GM06990 (cell line): ENCODE results near the gene FAM118B.

ENCODE experiments used
- DNase-seq: peaks from one replicate; pipeline ENCODE4 v3.0.0-alpha.2; 2011; ENCODE audit not compliant: insufficient read length; ENCODE audit errors: extremely low read depth
- H3K27me3 ChIP-seq: replicated peaks from 2 replicates; pipeline ENCODE4 v1.6.0; 2011; ENCODE audit warnings: low read length; ENCODE audit not compliant: control insufficient read depth, insufficient read depth
- H3K36me3 ChIP-seq: 2 replicates; pipeline ENCODE4 v1.5.1; 2011; ENCODE audit warnings: low read length; ENCODE audit not compliant: control insufficient read depth, insufficient read depth
- H3K4me3 ChIP-seq: replicated peaks from 2 replicates; pipeline ENCODE4 v1.5.1; 2011; ENCODE audit warnings: low read depth, mild to moderate bottlenecking, control low read depth, low read length
- CTCF ChIP-seq: IDR thresholded peaks from 2 replicates; pipeline ENCODE4 v1.5.1; 2011; ENCODE audit warnings: low read length, control low read depth, mild to moderate bottlenecking, inconsistent platforms; ENCODE audit not compliant: insufficient read depth, poor library complexity, severe bottlenecking

FAM118B gene

GRCh38 chr11:126182787-126183445, 28.7 kb upstream of the FAM118B start:
- no peak for DNase-seq
- TF ChIP-seq CTCF = no peak
- H3K27me3 ChIP-seq = no peaks in the 10 kb centered on the region
- no peak overlapping the region for H3K4me3 ChIP-seq
- no peaks in the 10 kb centered on the region for H3K36me3 ChIP-seq

- Histone ChIP-seq H3K4me3 (no peak overlapping the region), H3K27me3 (no peaks in the 10 kb centered on the region), H3K36me3 (no peaks in the 10 kb centered on the region)
- DNase-seq = no peak
- TF ChIP-seq CTCF = no peak
Observed at GRCh38 chr11:126185259-126186024, 26.1 kb upstream of the FAM118B start.

GRCh38 chr11:126186025-126186698, 25.4 kb upstream of the FAM118B start:
- H3K27me3 ChIP-seq = no peaks in the 10 kb centered on the region
- H3K36me3 ChIP-seq = no peaks in the 10 kb centered on the region; the same call in 1 of the 2 replicates
- DNase-seq = no peak
- TF ChIP-seq CTCF = no peak
- no peak overlapping the region for H3K4me3 ChIP-seq

- no peak for TF ChIP-seq CTCF
- Histone ChIP-seq H3K36me3 (no peaks in the 10 kb centered on the region; the same call in 1 of the 2 replicates), H3K27me3 (no peaks in the 10 kb centered on the region), H3K4me3 (no peak overlapping the region)
- no peak for DNase-seq
Observed at GRCh38 chr11:126186708-126187529, 24.7 kb upstream of the FAM118B start.

GRCh38 chr11:126188332-126189108, 23.1 kb upstream of the FAM118B start:
- no peak for TF ChIP-seq CTCF
- no peak overlapping the region; the same call in none of the 2 replicates for H3K4me3 ChIP-seq
- H3K36me3 ChIP-seq = peaks cover 8% of the 10 kb centered on the region
- DNase-seq = peak; percentile 81
- no peaks in the 10 kb centered on the region for H3K27me3 ChIP-seq
